K562 (cell line): ENCODE measurements around the gene BCKDK. TPM values are rescaled to one million over a fixed set of nuclear protein-coding genes. Genes with fewer than 3 reads are reported as not detected.

Experiments
- CBX5 ChIP-seq: IDR thresholded peaks from 2 replicates; pipeline ENCODE4 v1.6.1; 2014; ENCODE audit warnings: low read depth, borderline replicate concordance
- ELF4 ChIP-seq: fragments of 450-650 bp; formaldehyde crosslinking; IDR thresholded peaks from 2 replicates; pipeline ENCODE4 v1.4.0; 2022; ENCODE audit warnings: missing genetic modification characterization
- FOXJ2 ChIP-seq: fragments of 200-800 bp; sonication (Bioruptor generic); IDR thresholded peaks from 2 replicates; pipeline ENCODE4 v1.6.1; 2016; ENCODE audit warnings: missing genetic modification characterization, missing compliant biosample characterization
- GATA2 ChIP-seq: sonication (generic); formaldehyde crosslinking; IDR thresholded peaks from 2 replicates; pipeline ENCODE4 v1.4.0; 2020; ENCODE audit warnings: mild to moderate bottlenecking, missing genetic modification reagents
- HNRNPK ChIP-seq: fragments of 200-400 bp; formaldehyde crosslinking; IDR thresholded peaks from one replicate; pipeline ENCODE4 v1.6.1; 2018; ENCODE audit warnings: mild to moderate bottlenecking, low read depth, low read length; ENCODE audit not compliant: poor library complexity, severe bottlenecking
- KDM1A ChIP-seq, 2 experiments: fragments of 450-650 bp; IDR thresholded peaks; 2 replicates each; pipeline ENCODE4 v1.6.1; 2016; ENCODE audit warnings: mild to moderate bottlenecking in 2 of 2
- NFE2 ChIP-seq: IDR thresholded peaks from 2 replicates; pipeline ENCODE4 v1.6.1; 2014; ENCODE audit warnings: antibody characterized with exemption, low read depth
- SP2 ChIP-seq: IDR thresholded peaks from 2 replicates; pipeline ENCODE4 v1.6.1; 2011; ENCODE audit warnings: mild to moderate bottlenecking, low read depth, low read length, moderate library complexity; ENCODE audit not compliant: poor library complexity, severe bottlenecking; ENCODE audit errors: extremely low read depth
- TAF9B ChIP-seq: fragments of 450-650 bp; IDR thresholded peaks from 2 replicates; pipeline ENCODE4 v1.6.1; 2018; ENCODE audit warnings: mild to moderate bottlenecking; ENCODE audit not compliant: partially characterized antibody
- ZNF133 ChIP-seq: fragments of 250-450 bp; sonication (Bioruptor Pico); IDR thresholded peaks from 2 replicates; pipeline ENCODE4 v1.4.0; 2020; ENCODE audit warnings: mild to moderate bottlenecking
- ZNF175 ChIP-seq: fragments of 200-800 bp; sonication (Bioruptor generic); IDR thresholded peaks from 2 replicates; pipeline ENCODE4 v1.6.1; 2016; ENCODE audit warnings: low read depth, mild to moderate bottlenecking, missing genetic modification characterization, missing compliant biosample characterization
- ZNF431 ChIP-seq: sonication (generic); formaldehyde crosslinking; IDR thresholded peaks from 2 replicates; pipeline ENCODE4 v1.8.0; 2022; ENCODE audit warnings: mild to moderate bottlenecking, missing genetic modification reagents
- polyA plus RNA-seq, 8 experiments: library from polyadenylated mRNA; depleted of rRNA in 4 of 8; stranded (reverse) in 5 of 8; unstranded in 3 of 8; fragments of >200 nt; fragmentation: Nextera tagmentation in 2 of 8; fragmentation: Illumina TruSeq in 1 of 8; extraction: Ambion mirVana in 2 of 8; extraction: Trizol in 1 of 8; gene quantifications; 2 replicates each; pipeline versions ENCODE4 v1.2.1 to v1.2.3, GENCODE V29; 2011 to 2014; ENCODE audit warnings: inconsistent platforms in 1 of 8, missing spikeins in 1 of 8
- total RNA-seq, 7 experiments: library from RNA; depleted of rRNA in 6 of 7; stranded (reverse); fragments of >200 nt in 6 of 7; fragmentation: Illumina TruSeq in 2 of 7; extraction: Trizol in 2 of 7; gene quantifications; 2 replicates each; pipeline versions ENCODE4 v1.2.1 to v1.2.3, GENCODE V29; 2011 to 2021; ENCODE audit warnings: low replicate concordance in 1 of 7
- TF ChIP-seq, protein P1 (sequence below): sonication (generic); formaldehyde crosslinking; IDR thresholded peaks from 2 replicates; pipeline ENCODE4 v1.8.1; 2023; ENCODE audit warnings: mild to moderate bottlenecking, missing genetic modification reagents
- TF ChIP-seq, protein P2 (sequence below): fragments of 450-650 bp; IDR thresholded peaks from 2 replicates; pipeline ENCODE4 v1.6.1; 2018; ENCODE audit not compliant: partially characterized antibody
- TF ChIP-seq, protein P3 (sequence below), 3 experiments: fragments of 200-800 bp in 1 of 3; fragments of 250-450 bp in 1 of 3; fragments of 450-650 bp in 1 of 3; sonication (Bioruptor Pico) in 1 of 3; sonication (Bioruptor generic) in 1 of 3; formaldehyde crosslinking in 1 of 3; IDR thresholded peaks; 2 replicates each; pipeline versions ENCODE4 v1.6.1 to v1.8.0; 2016 to 2022; ENCODE audit warnings: mild to moderate bottlenecking in 2 of 3, missing genetic modification characterization in 2 of 3, missing compliant biosample characterization in 1 of 3, moderate library complexity in 1 of 3

BCKDK gene
- total and polyA plus RNA-seq, 9 of the 15 experiments (the other 6 are each of a cell fraction or from before 2014, with no cell fraction given) = 0.58 to 34.8 (median 13.1) TPM

DNA sequence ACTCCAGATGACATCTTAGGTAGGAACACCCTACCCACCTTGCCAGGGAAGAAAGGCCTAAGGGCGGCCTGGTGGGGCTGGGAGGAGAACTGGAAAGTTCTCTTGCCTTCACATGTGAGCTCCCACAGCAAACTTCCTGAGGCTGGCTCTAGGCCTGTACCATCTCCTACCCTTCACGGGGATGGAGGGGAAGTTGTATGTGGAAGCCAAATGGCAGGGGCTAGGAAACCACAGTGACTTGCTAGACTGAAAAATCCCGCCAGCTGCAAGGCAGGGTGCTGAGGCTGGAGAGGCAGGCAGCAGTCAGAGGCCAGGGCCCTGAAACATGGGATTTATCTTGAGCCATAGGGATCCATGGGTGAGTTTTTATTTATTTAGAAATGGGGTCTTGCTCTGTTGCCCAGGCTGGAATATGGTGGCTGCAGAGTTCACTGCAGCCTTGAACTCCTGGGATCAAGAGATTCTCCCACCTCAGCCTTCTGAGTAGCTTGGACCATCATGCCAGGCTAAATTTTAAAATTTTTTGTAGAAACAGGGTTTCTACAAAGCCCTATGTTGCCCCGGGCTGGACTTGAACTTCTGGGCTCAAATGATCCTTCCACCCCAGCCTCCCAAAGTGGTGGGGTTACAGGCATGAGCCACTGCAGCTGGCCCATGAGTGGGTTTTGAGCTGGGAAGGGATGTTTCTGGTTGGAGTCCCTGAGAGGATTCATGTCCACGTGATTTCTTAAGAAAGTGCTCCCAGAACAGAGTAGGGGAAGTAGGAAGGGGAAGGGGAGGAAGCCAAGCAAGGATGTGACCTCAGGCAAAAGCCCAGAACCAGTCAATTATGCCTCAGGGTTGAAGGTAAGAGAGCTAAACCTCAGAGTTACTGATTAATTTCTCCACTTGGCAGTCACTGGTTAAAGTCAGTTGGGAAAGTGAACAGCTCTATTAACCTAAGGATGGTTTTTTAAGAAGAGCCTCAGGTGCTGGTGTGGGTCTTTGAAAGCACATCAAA lies 5.2 kb downstream of the BCKDK start (continued):
- TF ChIP-seq, protein P1, sequence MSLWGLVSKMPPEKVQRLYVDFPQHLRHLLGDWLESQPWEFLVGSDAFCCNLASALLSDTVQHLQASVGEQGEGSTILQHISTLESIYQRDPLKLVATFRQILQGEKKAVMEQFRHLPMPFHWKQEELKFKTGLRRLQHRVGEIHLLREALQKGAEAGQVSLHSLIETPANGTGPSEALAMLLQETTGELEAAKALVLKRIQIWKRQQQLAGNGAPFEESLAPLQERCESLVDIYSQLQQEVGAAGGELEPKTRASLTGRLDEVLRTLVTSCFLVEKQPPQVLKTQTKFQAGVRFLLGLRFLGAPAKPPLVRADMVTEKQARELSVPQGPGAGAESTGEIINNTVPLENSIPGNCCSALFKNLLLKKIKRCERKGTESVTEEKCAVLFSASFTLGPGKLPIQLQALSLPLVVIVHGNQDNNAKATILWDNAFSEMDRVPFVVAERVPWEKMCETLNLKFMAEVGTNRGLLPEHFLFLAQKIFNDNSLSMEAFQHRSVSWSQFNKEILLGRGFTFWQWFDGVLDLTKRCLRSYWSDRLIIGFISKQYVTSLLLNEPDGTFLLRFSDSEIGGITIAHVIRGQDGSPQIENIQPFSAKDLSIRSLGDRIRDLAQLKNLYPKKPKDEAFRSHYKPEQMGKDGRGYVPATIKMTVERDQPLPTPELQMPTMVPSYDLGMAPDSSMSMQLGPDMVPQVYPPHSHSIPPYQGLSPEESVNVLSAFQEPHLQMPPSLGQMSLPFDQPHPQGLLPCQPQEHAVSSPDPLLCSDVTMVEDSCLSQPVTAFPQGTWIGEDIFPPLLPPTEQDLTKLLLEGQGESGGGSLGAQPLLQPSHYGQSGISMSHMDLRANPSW (CRISPR knock-in tag) = no peak
- TF ChIP-seq ELF4 (no peak), SP2 (no peak), ZNF133 (CRISPR knock-in tag) (no peak), NFE2 (0 out of 2 replicates have a peak, but pooled peaks have one; percentile 28), ZNF175 (CRISPR knock-in tag) (no peak), ZNF431 (CRISPR knock-in tag) (no peak), CBX5 (no peak), TAF9B (no peak), GATA2 (no peak), KDM1A (IDR thresholded peaks at IDR 0.05) (no peak), HNRNPK (no peak), FOXJ2 (tag) (no peak)
- TF ChIP-seq, protein P2, sequence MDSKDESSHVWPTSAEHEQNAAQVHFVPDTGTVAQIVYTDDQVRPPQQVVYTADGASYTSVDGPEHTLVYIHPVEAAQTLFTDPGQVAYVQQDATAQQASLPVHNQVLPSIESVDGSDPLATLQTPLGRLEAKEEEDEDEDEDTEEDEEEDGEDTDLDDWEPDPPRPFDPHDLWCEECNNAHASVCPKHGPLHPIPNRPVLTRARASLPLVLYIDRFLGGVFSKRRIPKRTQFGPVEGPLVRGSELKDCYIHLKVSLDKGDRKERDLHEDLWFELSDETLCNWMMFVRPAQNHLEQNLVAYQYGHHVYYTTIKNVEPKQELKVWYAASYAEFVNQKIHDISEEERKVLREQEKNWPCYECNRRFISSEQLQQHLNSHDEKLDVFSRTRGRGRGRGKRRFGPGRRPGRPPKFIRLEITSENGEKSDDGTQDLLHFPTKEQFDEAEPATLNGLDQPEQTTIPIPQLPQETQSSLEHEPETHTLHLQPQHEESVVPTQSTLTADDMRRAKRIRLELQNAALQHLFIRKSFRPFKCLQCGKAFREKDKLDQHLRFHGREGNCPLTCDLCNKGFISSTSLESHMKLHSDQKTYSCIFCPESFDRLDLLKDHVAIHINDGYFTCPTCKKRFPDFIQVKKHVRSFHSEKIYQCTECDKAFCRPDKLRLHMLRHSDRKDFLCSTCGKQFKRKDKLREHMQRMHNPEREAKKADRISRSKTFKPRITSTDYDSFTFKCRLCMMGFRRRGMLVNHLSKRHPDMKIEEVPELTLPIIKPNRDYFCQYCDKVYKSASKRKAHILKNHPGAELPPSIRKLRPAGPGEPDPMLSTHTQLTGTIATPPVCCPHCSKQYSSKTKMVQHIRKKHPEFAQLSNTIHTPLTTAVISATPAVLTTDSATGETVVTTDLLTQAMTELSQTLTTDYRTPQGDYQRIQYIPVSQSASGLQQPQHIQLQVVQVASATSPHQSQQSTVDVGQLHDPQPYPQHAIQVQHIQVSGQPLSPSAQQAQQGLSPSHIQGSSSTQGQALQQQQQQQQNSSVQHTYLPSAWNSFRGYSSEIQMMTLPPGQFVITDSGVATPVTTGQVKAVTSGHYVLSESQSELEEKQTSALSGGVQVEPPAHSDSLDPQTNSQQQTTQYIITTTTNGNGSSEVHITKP = peak; percentile 88
- TF ChIP-seq, protein P3, sequence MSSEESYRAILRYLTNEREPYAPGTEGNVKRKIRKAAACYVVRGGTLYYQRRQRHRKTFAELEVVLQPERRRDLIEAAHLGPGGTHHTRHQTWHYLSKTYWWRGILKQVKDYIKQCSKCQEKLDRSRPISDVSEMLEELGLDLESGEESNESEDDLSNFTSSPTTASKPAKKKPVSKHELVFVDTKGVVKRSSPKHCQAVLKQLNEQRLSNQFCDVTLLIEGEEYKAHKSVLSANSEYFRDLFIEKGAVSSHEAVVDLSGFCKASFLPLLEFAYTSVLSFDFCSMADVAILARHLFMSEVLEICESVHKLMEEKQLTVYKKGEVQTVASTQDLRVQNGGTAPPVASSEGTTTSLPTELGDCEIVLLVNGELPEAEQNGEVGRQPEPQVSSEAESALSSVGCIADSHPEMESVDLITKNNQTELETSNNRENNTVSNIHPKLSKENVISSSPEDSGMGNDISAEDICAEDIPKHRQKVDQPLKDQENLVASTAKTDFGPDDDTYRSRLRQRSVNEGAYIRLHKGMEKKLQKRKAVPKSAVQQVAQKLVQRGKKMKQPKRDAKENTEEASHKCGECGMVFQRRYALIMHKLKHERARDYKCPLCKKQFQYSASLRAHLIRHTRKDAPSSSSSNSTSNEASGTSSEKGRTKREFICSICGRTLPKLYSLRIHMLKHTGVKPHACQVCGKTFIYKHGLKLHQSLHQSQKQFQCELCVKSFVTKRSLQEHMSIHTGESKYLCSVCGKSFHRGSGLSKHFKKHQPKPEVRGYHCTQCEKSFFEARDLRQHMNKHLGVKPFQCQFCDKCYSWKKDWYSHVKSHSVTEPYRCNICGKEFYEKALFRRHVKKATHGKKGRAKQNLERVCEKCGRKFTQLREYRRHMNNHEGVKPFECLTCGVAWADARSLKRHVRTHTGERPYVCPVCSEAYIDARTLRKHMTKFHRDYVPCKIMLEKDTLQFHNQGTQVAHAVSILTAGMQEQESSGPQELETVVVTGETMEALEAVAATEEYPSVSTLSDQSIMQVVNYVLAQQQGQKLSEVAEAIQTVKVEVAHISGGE (CRISPR knock-in tag; IDR thresholded peaks at IDR 0.05) = no peak
